ENCODE results near the gene PRRC2B. TPM values are rescaled to one million over a fixed set of nuclear protein-coding genes. Genes with fewer than 3 reads are reported as not detected.

Gene PRRC2B
- total RNA-seq, 4 donors from 2014 or later, result 102 to 168 (median 144) TPM

- intact Hi-C loops (cut with DNase I; ENCODE audit: low total_unique reads), result no loop called here
- no peak overlapping the region for H3K4me3 ChIP-seq (ENCODE audit: low read depth, poor library complexity, severe bottlenecking)
- TF ChIP-seq POLR2A (IDR thresholded peaks at IDR 0.05) (no peak), CTCF (IDR thresholded peaks at IDR 0.05) (no peak)
- DNase-seq (ENCODE audit: low spot score in 2 of 2), result no peak
- 90 to 92% methylated on average over 10 of the region's 10 CpGs for WGBS, 2 donors
Observed at GRCh38 chr9:131457746-131458145, 63.9 kb downstream of the PRRC2B start.

- no peak overlapping the region for H3K4me3 ChIP-seq (ENCODE audit: low read depth, poor library complexity, severe bottlenecking)
- DNase-seq (ENCODE audit: low spot score in 2 of 2), result no peak
- intact Hi-C loops (cut with DNase I; ENCODE audit: low total_unique reads), result no loop called here
- 95 to 96% methylated on average over 10 of the region's 10 CpGs for WGBS, 2 donors
- TF ChIP-seq POLR2A (IDR thresholded peaks at IDR 0.05) (no peak), CTCF (IDR thresholded peaks at IDR 0.05) (no peak)
Observed at GRCh38 chr9:131459056-131459455, 65.2 kb downstream of the PRRC2B start.

- DNase-seq (ENCODE audit: low spot score in 2 of 2), result no peak
- TF ChIP-seq POLR2A (IDR thresholded peaks at IDR 0.05), result no peak
- TF ChIP-seq CTCF (IDR thresholded peaks at IDR 0.05), result no peak
- no peak overlapping the region for H3K4me3 ChIP-seq (ENCODE audit: low read depth, poor library complexity, severe bottlenecking)
- WGBS, 2 donors, result 88 to 92% methylated on average over 1 of the region's 1 CpG
- intact Hi-C loops (cut with DNase I; ENCODE audit: low total_unique reads), result no loop called here
Observed at GRCh38 chr9:131461166-131461565, 67.3 kb downstream of the PRRC2B start.

- WGBS, 2 donors, result 90 to 91% methylated on average over 24 of the region's 24 CpGs
- no peak overlapping the region for H3K4me3 ChIP-seq (ENCODE audit: low read depth, poor library complexity, severe bottlenecking)
- intact Hi-C loops (cut with DNase I; ENCODE audit: low total_unique reads), result no loop called here
- no peak for TF ChIP-seq CTCF (IDR thresholded peaks at IDR 0.05)
- no peak for TF ChIP-seq POLR2A (IDR thresholded peaks at IDR 0.05)
- peak in 1 of 2 donors; percentile 76 for DNase-seq (ENCODE audit: low spot score in 2 of 2)
Observed at GRCh38 chr9:131464354-131465000, 70.6 kb downstream of the PRRC2B start.

- intact Hi-C loops (cut with DNase I; ENCODE audit: low total_unique reads), result no loop called here
- H3K4me3 ChIP-seq (ENCODE audit: low read depth, poor library complexity, severe bottlenecking), result no peak overlapping the region
- WGBS, 2 donors, result 70 to 73% methylated on average over 6 of the region's 6 CpGs
- no peak for TF ChIP-seq CTCF (IDR thresholded peaks at IDR 0.05)
- TF ChIP-seq POLR2A (IDR thresholded peaks at IDR 0.05), result no peak
- DNase-seq (ENCODE audit: low spot score in 2 of 2), result no peak
Observed at GRCh38 chr9:131465401-131465800, 71.5 kb downstream of the PRRC2B start.

Data from lower leg skin (tissue), 4 donors.